Measurements from ENCODE around the gene COL11A2. TPM values are rescaled to one million over a fixed set of nuclear protein-coding genes. Genes with fewer than 3 reads are reported as not detected.
A peak's percentile ranks its signal among the peaks of the same experiment; 100 is the strongest.

Gene COL11A2
- total and polyA plus RNA-seq, 2 of the 13 experiments (the other 11 are each of a cell fraction or from before 2014, with no cell fraction given): 0.55 TPM

GRCh38 chr6:33161354-33162331 is 30.6 kb downstream of the COL11A2 start (continued):
- TF ChIP-seq, protein P1, sequence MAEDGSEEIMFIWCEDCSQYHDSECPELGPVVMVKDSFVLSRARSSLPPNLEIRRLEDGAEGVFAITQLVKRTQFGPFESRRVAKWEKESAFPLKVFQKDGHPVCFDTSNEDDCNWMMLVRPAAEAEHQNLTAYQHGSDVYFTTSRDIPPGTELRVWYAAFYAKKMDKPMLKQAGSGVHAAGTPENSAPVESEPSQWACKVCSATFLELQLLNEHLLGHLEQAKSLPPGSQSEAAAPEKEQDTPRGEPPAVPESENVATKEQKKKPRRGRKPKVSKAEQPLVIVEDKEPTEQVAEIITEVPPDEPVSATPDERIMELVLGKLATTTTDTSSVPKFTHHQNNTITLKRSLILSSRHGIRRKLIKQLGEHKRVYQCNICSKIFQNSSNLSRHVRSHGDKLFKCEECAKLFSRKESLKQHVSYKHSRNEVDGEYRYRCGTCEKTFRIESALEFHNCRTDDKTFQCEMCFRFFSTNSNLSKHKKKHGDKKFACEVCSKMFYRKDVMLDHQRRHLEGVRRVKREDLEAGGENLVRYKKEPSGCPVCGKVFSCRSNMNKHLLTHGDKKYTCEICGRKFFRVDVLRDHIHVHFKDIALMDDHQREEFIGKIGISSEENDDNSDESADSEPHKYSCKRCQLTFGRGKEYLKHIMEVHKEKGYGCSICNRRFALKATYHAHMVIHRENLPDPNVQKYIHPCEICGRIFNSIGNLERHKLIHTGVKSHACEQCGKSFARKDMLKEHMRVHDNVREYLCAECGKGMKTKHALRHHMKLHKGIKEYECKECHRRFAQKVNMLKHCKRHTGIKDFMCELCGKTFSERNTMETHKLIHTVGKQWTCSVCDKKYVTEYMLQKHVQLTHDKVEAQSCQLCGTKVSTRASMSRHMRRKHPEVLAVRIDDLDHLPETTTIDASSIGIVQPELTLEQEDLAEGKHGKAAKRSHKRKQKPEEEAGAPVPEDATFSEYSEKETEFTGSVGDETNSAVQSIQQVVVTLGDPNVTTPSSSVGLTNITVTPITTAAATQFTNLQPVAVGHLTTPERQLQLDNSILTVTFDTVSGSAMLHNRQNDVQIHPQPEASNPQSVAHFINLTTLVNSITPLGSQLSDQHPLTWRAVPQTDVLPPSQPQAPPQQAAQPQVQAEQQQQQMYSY (CRISPR knock-in tag; IDR thresholded peaks at IDR 0.05): no peak
- TF ChIP-seq CERS6 (CRISPR knock-in tag; IDR thresholded peaks at IDR 0.05) (no peak), SMAD3 (CRISPR knock-in tag; IDR thresholded peaks at IDR 0.05) (no peak), ZBTB20 (CRISPR knock-in tag; IDR thresholded peaks at IDR 0.05; ENCODE audit: borderline replicate concordance, low read depth) (no peak), NFYB (CRISPR knock-in tag; IDR thresholded peaks at IDR 0.05) (no peak), DMAP1 (CRISPR knock-in tag; IDR thresholded peaks at IDR 0.05) (0 out of 2 replicates have a peak, but pooled peaks have one; percentile 29), ERF (CRISPR knock-in tag; IDR thresholded peaks at IDR 0.05) (peak; percentile 21; the same call in 1 of the 2 replicates), NRL (CRISPR knock-in tag; IDR thresholded peaks at IDR 0.05; ENCODE audit: borderline replicate concordance) (no peak), IKZF4 (CRISPR knock-in tag; IDR thresholded peaks at IDR 0.05; ENCODE audit: borderline replicate concordance, low read depth, not compliant biosample characterization) (peak; percentile 61), ZFP82 (CRISPR knock-in tag; IDR thresholded peaks at IDR 0.05; ENCODE audit: borderline replicate concordance) (no peak), MED1 (CRISPR knock-in tag; IDR thresholded peaks at IDR 0.05) (no peak), TEAD3 (CRISPR knock-in tag; optimal IDR thresholded peaks at IDR 0.05; ENCODE audit: borderline replicate concordance) (no peak), KAT7 (CRISPR knock-in tag; IDR thresholded peaks at IDR 0.05; ENCODE audit: borderline replicate concordance) (no peak), ZIK1 (CRISPR knock-in tag; IDR thresholded peaks at IDR 0.05; ENCODE audit: borderline replicate concordance, low read depth) (no peak), PAX8 (CRISPR knock-in tag; IDR thresholded peaks at IDR 0.05; ENCODE audit: borderline replicate concordance) (no peak; the same call in 1 of the 2 replicates), ZNF639 (CRISPR knock-in tag; conservative IDR thresholded peaks at IDR 0.05) (no peak), ZNF549 (CRISPR knock-in tag; IDR thresholded peaks at IDR 0.05) (no peak), PRPF4 (IDR thresholded peaks at IDR 0.05; ENCODE audit: low read depth, low read length, poor library complexity, severe bottlenecking) (no peak), E2F2 (CRISPR knock-in tag; IDR thresholded peaks at IDR 0.05; ENCODE audit: borderline replicate concordance) (no peak)
- TF ChIP-seq, protein P2, sequence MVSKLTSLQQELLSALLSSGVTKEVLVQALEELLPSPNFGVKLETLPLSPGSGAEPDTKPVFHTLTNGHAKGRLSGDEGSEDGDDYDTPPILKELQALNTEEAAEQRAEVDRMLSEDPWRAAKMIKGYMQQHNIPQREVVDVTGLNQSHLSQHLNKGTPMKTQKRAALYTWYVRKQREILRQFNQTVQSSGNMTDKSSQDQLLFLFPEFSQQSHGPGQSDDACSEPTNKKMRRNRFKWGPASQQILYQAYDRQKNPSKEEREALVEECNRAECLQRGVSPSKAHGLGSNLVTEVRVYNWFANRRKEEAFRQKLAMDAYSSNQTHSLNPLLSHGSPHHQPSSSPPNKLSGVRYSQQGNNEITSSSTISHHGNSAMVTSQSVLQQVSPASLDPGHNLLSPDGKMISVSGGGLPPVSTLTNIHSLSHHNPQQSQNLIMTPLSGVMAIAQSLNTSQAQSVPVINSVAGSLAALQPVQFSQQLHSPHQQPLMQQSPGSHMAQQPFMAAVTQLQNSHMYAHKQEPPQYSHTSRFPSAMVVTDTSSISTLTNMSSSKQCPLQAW (CRISPR knock-in tag; IDR thresholded peaks at IDR 0.05): peak; percentile 11; the same call in 1 of the 2 replicates
